Stimulated activated CD4-positive, alpha-beta T cell treated with anti-CD3 and anti-CD28 coated beads, Interleukin-1b, Interleukin-23, amount 100 ng/mL, for 4 hours (primary cell): Measurements from ENCODE around the gene ERCC1.
A peak's percentile ranks its signal among the peaks of the same experiment; 100 is the strongest.
"Not testable (repeated sequence)": the region's sequence is repeated elsewhere in the genome, so short reads cannot be mapped to it uniquely, and the experiment has no call there.

Experiments used
- DNase-seq, 2 donors: peaks; one replicate each; pipeline ENCODE4 v3.0.0-alpha.2; 2020; ENCODE audit warnings: low read depth in 2 of 2

ERCC1 gene

DNA sequence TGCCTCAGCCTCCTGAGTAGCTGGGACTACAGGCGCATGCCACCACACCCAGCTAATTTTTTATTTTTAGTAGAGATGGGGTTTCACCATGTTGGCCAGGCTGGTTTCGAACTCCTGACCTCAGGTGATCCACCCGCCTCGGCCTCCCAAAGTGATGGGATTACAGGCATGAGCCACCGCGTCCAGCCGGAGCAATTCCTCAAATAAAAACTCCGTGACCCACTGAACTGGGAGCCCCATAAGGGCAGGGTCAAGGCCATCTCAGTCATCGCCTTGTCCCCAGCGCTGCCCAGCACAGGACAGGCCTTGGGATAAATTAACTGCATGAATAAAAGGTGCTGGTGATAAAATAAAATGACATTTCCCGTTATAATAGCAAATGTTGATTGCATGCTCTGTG, 6.2 kb upstream of the ERCC1 start:
- not testable (repeated sequence) for DNase-seq

DNA sequence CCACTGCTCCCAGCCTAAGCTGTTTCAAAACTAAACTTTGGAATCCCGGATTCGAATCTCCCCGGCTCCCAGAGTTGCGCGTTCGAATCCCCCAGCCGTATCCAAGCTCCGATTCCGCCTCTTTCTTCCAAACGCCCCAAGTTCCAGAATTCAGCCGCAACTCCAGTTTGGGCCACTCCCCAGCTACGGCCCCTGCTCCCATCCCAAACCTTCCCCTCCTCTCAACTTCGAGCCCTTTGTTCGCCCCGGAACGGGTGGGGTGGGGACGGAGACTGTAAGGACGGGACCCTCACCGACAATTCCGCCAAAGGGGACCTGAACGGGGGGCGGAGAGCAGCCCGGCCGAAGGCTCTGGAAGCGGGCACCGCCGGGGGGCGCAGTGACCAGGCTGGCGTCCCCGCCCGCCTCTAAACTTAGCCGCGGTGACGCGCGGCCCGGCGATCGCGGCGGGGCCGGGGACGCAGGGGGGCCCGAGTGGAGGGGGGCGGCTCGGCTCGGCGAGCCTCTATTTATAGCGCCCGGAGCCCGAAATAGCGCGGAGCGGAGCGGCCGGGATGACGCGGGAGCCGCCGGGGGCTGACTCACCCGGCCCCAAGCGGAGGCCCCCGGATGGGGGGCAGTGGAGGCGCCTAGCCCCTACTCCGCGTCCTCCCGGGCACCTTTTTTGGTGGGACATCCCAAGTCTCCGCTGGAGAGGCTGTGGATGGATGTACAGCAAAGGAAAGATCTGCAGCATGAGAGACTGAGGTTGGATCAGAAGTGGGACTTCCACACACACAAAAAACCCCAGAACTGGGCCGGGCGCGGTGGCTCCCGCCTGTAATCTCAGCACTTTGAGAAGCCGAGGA, 4.9 kb upstream of the ERCC1 start:
- no peak for DNase-seq

DNA sequence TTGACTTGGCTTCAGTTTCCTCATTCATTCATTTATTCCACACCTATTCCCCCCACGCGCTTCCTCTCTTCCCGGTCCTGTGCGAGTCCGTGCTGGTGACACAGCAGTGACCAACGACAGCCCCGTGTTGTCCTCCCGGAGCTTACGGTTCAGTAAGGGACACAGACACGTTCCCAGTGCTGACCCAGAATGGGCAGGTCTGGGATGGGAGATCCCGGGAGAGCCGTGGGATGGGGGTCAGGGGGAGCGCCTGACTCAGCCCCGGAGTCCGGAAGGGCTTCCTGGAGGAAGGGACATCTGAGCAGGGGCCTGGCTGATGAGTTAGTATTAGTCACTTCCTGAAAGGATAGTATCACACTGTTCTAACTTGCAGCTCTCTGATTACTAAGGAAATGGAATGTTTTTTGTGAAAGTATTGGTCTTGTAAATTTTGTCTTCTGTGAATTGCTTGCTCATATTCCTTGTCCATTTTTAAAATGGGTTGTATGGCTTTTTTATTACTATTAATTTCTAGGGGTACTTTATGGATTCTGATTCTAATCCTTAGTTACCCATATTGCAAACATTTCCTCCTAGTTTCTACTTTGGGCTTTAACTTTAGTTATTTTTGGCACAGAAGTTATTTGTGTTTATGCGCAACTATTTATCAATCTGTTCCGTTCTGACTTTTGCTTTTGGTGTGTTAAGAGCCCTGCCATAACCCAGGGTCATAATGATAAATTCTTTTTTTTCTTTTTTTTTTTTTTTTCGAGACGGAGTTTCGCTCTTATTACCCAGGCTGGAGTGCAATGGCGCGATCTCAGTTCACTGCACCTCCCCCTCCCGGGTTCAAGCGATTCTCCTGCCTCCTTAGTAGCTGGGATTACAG, 708 bp upstream of the ERCC1 start:
- DNase-seq: no peak

DNA sequence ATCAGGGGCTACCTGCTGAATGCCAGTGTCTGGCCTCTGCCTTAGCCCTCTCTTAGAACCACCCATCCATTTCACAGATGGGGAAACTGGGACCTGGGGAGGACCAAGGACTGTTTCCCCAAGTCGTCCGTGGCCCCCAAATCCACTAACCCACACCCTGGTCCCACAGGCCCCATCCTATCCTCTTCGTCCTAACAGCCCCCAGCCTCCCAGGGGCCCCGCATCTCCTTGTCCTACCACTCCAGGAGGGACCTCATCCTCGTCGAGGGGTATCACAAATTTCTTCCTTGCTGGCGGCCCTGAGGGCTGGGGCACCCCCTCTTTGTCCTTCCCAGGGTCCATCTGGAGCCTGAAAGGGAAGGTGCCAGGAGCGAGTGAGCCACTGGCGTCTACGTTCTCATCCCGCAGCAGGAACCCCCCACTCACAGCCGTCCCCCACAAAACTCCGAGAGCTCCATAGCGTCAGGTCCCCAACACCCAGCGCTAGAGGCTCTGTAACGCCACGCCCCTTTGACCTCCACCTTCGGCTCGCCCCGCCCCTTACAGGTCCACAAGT, 606 bp downstream of the ERCC1 start:
- DNase-seq: peak; percentile 71 to 80

DNA sequence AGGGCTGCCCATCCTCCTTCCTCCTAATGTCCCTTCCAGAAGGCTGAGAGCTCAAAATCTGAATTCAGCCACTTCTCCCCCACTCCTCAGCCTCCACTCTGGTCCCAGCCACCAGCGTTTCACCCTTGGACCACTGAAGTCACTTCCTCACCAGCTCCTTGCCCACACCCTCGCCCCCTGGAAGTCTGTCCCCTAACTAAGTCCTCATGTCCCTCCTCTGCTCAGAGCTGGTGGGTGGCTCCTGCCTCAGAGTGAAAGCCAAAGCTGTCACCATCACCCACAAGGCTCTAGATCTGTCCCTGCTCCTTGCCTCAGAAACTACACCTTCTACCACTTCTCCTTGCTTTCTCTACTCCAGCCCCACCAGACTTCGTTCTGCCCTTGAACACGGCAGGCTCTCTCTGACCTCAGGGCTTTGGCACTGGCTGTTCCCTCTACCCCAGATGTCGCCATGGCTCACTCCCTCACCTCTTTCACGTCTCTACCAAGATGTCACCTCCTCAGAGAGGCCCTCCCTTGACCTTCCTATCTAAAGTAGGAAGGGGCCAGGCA, 1.7 kb downstream of the ERCC1 start:
- DNase-seq: no peak

DNA sequence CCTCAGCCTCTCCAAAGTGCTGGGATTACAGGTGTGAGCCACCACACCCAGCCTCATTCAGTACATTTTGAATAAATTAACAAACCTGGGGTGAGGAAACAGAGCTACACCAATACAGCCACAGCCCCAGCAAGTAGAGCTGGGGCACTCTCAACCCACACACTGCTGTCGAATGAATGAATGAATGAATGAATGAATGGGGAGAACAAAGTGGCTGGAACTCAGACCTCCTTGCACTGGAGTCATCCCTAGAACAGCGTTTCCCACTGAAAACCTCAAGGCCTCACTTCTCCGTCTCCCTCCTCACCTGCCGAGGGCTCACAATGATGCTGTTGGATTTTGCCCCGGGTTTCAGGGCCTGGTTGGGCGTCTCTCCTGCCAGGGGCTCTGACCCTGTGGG, 2.8 kb downstream of the ERCC1 start:
- no peak for DNase-seq

DNA sequence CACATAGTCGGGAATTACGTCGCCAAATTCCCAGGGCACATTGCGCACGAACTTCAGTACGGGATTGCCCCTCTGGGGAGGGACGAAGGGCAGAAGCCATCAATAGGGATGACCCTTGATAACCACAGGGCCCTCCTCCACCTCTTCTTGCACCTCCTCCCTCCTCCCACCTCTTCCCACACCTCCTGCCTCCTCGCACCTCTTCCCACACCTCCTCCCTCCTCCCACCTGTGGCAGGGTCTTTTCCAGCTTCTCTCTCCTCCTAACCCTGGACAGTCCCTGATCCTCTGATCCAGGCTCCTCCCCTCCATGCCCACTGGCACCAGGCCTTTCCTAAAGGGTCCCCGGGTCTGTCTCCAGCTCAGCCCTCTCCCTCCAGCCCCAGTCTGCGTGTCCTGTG, 3.4 kb downstream of the ERCC1 start:
- no peak for DNase-seq

DNA sequence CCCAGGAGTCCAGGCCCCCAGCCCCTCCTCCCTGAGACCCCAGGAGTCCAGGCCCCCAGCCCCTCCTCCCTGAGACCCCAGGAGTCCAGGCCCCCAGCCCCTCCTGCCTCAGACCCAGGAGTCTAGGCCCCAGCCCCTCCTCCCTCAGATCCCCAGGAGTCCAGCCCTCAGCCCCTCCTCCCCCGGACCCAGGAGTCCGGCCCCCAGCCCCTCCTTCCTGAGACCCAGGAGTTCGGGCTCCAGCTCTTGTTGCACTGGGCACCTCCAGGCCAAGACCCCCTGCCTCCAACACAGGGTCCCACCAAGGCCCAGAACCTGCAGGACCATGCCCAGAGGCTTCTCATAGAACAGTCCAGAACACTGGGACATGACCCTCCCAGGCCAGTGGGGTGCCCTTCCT, 3.8 kb downstream of the ERCC1 start:
- DNase-seq: no peak

DNA sequence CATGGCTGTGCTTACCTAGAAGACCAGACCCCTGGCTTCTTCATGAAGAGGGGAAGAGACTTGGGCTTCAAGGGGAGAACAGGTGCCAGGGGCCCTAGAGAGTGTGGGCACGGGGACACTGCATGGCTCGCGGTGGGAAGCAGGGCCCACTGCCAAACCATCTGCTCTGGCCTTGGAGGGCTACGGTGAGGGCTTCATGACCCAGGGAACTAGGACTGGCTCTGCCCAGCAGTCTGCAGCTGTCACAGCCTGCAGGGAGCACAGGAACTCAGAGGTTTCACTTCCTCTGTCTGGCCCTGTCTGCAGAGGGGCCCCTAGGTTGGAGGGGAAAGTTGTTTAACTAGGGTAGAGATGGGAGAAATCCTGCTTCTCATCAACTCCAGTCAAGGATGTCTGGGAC, 4.3 kb downstream of the ERCC1 start:
- DNase-seq: no peak

DNA sequence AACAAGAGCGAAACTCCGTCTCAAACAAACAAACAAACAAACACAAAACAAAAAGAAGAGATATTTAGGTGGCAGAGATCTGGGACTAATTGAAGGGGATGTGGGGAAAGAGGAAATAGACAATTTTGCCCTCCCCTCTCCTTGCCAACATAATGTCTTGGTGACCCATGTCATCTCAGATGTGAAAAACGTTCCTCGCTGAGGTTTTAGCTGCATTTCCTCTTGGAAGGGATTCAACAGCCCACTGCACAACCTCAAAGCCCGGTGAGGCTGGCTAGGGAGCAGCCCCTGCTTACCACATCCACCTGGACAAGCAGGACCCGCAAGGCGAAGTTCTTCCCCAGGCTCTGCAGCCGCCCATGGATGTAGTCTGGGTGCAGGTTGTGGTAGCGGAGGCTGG, 4.9 kb downstream of the ERCC1 start:
- no peak for DNase-seq

DNA sequence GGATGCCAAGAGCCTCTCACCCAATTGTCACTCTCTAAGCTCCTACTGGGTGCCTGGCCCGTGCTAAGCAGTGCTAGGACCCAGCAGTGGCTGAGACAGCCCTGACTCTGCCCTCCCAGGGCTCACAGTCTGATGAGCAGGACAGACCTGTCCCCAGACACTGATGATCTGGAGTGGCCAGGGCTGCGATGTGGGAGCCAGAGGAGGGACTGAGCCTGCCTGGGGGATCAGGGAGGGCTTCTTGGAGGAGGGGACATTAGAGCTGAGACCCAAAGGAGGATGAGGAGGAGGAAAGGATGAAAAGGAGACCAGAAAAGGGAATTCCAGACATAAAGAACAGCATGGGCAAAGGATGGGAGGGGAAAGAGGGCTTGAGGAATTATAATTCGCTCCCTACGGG, 6.6 kb downstream of the ERCC1 start:
- no peak for DNase-seq

DNA sequence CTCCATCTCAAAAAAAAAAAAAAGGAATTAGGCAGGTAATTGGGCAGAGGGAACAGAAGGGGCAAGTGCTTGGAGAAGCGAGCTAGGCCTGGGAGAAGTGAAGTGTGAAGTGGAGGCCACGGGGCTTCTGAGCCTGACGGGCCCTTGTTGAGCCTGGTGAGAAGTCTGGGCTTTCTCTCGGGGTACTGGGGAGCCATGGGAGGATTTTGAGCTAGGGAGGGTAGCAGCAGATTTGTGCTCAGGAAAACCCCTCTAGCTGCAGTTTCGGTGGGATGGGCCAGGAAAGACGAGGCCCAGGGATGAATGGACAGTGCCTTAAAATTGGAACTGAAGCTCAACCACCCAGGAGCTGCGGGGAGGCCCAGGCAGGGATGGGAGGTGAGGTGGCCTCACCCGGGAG, 9.2 kb downstream of the ERCC1 start:
- no peak for DNase-seq

DNA sequence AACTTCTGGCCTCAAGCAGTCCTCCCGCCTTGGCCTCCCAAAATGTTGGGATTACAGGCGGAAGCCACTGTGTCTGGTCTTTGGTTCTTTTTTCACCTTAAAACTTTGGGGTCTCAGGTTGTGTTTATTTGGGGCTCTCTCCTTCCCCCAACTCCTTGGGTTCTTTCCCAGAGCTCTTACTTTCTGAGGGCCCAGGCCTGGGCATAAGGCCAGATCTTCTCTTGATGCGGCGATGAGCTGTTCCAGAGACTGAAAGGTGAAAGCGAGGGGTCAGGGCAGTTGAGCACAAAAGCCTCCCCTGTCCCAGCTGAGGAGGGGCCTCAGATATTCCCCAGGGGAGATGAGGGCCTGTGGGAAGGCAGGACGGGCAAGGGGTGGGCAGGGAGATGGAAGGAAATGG, 10.2 kb downstream of the ERCC1 start:
- DNase-seq: no peak

DNA sequence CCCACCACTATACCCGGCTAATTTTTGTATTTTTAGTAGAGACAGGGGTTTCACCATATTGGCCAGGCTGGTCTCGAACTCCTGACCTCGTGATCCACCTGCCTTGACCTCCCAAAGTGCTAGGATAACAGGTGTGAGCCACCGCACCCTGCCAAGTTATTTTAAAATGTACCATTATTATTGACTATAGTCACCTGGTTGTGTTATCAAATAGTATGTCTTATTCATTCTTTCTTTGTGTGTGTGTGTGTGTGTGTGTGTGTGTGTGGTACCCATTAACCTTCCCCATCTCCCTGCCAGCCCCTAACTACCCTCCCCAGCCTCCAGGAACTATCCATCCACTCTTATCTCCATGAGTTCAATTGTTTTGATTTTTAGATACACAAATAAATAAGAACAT, 13.4 kb downstream of the ERCC1 start:
- not testable (repeated sequence) for DNase-seq

DNA sequence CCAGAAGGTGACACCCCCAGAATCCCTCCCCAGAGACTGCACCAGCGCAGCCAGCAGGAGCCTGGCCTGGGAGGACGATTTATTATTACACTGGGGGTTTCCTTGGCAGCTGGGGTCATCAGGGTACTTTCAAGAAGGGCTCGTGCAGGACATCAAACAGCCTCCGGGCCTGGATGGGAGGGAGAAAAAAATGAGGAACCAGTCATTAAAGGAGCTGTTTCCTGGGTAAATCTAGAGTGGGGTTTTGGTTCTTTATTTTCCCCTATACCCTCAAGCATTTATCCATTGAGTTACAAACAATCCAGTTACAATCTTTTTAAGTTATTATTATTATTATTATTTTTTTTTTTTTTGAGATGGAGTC, 14.2 kb downstream of the ERCC1 start:
- DNase-seq: no peak

DNA sequence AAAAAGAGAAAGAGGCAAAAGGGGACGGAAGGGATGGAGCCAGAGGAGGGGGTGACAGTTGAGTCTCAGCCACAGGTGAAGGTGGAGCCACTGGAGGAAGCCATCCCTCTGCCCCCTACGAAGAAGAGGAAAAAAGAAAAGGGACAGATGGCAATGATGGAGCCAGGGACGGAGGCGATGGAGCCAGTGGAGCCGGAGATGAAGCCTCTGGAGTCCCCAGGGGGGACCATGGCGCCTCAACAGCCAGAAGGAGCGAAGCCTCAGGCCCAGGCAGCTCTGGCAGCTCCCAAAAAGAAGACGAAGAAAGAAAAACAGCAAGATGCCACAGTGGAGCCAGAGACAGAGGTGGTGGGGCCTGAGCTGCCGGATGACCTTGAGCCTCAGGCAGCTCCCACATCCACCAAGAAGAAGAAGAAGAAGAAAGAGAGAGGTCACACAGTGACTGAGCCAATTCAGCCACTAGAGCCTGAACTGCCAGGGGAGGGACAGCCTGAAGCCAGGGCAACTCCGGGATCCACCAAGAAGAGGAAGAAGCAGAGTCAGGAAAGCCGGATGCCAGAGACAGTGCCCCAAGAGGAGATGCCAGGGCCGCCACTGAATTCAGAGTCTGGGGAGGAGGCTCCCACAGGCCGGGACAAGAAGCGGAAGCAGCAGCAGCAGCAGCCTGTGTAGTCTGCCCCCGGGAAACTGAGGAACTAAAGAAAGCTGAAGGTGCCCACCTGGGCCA, 14.7 kb downstream of the ERCC1 start:
- no peak for DNase-seq

DNA sequence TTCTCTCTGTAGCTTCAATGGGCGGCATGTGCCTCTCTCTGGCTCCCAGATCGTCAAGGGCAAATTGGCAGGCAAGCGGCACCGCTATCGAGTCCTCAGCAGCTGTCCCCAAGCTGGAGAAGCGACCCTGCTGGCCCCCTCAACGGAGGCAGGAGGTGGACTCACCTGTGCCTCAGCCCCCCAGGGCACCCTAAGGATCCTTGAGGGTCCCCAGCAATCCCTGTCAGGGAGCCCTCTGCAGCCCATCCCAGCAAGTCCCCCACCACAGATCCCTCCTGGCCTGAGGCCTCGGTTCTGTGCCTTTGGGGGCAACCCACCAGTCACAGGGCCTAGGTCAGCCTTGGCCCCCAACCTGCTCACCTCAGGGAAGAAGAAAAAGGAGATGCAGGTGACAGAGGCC, 15.6 kb downstream of the ERCC1 start:
- no peak for DNase-seq

DNA sequence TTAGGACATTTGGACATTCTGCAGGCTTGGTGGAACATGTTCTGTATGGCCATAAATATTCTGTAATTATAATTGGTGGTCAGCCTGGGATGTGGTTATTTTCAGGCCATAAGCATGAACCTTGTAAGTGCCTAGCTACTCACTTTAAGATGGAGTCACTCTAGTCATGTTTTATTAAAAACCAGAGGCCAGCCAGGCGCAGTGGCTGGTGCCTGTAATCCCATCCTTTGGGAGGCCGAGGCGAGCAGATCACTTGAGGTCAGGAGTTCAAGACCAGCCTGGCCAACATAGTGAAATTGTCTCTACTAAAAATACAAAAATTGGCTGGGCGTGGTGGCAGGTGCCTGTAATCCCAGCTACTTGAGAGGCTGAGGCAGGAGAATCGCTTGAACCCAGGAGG, 16.1 kb downstream of the ERCC1 start:
- DNase-seq: not testable (repeated sequence)

DNA sequence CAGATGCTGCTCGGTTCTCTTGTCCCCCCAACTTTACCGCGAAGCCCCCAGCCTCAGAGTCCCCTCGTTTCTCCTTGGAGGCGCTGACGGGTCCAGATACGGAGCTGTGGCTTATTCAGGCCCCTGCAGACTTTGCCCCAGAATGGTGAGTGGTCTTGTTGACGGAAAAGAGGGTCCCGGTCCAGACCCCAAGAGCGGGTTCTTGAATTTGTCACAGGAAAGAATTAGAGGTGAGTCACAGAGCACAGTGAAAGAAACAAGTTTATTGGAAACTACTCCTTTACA, 16.7 kb downstream of the ERCC1 start:
- DNase-seq: no peak

DNA sequence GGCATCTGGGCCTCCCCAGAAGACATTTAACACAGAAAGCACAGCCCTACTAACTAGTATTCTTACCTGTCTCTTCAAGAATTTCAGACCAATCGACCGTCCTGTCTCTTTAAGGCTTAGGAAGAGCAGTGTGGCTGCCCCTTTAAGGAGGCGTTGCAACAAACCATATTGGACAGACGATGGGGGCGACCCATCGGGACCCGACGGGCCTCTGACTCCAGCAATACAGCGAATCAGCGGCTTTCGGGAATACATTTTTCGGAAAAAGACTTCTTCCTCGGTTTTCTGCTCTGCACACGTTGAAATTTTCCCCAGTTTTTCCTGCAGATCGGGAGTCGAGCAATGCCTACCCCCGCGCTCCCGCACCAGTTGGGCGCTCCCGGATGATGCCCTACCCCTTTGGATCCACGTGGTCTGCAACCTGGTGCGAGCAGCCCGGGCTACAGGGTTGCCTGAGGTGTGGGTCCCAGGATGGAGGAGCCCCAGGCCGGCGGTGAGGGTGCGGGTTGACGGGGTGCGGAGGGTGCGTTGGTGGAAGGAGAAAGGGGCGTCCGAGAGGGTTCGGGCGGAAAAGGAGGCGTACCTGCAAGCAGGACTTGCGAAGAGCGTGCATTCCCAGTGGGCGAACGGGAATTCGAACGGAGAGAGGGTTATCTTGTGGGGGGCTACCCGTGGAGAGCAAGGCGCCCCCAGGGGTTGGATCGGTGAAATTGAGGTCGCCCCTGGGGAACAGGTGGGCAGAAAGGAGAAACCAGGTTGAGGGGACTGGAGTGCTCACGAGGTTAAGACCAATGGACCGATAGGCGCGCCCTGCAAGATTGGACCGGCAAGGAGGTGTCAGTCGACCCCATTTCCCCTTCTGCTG, 17.3 kb downstream of the ERCC1 start, which contains the start of gene POLR1G:
Gene POLR1G, plus strand, starts transcription at position 419 of the 865 bp plus-strand sequence. Its CDS starts 53 bp downstream, at position 472.
- DNase-seq: peak; percentile 62 to 67
